ENCODE measurements around the gene ZNF234. TPM values are rescaled to one million over a fixed set of nuclear protein-coding genes. Genes with fewer than 3 reads are reported as not detected.
A peak's percentile ranks its signal among the peaks of the same experiment; 100 is the strongest.
"Not testable (repeated sequence)": the region's sequence is repeated elsewhere in the genome, so short reads cannot be mapped to it uniquely, and the experiment has no call there.

Gene ZNF234
- total RNA-seq, 1 experiment from 2014 or later, result 9.6 TPM

DNA sequence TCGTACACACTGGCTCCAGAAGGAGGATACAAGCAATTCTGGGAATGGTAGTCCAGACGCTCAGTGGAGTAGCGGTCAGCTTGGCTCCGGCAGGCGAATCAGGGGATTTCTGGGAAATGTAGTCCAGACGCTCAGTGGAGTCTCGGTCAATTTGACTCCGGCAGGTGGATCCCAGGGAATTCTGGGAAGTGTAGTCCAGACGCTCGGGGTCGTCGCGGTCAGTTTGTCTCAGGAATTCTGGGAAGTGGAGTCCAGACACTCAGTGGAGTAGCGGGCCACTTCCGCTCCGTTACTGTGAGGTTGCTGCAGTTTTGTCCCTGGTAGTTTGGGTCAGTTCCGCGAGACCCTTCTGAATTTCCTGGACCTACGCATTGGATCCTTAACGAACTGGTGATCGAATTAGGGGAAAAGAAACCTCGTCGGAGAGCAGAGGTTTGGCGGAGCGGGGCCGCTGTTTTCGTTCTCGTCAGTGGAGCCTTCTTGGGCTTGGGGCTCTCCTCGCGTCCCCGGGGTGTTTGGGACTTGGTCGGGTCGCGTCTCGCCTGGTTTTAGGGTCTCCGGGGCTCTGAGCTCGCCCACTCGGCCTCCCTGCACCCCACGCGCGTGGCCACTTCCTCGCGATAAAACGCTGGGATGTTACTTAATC is 28.1 kb upstream of the ZNF234 start, which contains the start of gene ZNF225:
Gene ZNF225, plus strand, starts transcription at position 262 of the 646 bp plus-strand sequence. CDS start 2,429 bp downstream, outside the sequence.
- Mint-ChIP-seq H3K9me3 (ENCODE audit: unreplicated experiment) (peaks cover 8% of the 10 kb centered on the region), H3K36me3 (ENCODE audit: insufficient read depth, unreplicated experiment) (peaks cover 23% of the 10 kb centered on the region), H3K4me3 (ENCODE audit: unreplicated experiment) (peak within 1 kb of the TSS; percentile 86), H3K4me1 (ENCODE audit: insufficient read depth, unreplicated experiment) (peaks cover 6% of the 10 kb centered on the region), H3K27ac (ENCODE audit: low read depth, unreplicated experiment) (peak within 1 kb of the TSS; percentile 57), H3K27me3 (ENCODE audit: insufficient read depth, unreplicated experiment) (no peaks in the 10 kb centered on the region)
- ChIA-PET CTCF (no interaction called here), POLR2A (interaction anchor here (0.6 to 5.4 kb wide), 20 partner anchors 14 to 424 kb away, joined by 3 to 42 read pairs (median 4); partner anchors contain the start of genes ZNF180, ZNF221, ZNF224 and ZNF226)
- no TSS peak for BruUV-seq (replicated peaks)
- intact Hi-C loops (cut with micrococcal nuclease), result loop anchor here (1.0 to 5.0 kb wide), 4 partner anchors 19 to 191 kb away; partner anchors contain the start of genes ZNF224, ZNF227 and ZNF230
- DNase-seq (ENCODE audit: unreplicated experiment), result peak; percentile 99
- TF ChIP-seq, protein P1, sequence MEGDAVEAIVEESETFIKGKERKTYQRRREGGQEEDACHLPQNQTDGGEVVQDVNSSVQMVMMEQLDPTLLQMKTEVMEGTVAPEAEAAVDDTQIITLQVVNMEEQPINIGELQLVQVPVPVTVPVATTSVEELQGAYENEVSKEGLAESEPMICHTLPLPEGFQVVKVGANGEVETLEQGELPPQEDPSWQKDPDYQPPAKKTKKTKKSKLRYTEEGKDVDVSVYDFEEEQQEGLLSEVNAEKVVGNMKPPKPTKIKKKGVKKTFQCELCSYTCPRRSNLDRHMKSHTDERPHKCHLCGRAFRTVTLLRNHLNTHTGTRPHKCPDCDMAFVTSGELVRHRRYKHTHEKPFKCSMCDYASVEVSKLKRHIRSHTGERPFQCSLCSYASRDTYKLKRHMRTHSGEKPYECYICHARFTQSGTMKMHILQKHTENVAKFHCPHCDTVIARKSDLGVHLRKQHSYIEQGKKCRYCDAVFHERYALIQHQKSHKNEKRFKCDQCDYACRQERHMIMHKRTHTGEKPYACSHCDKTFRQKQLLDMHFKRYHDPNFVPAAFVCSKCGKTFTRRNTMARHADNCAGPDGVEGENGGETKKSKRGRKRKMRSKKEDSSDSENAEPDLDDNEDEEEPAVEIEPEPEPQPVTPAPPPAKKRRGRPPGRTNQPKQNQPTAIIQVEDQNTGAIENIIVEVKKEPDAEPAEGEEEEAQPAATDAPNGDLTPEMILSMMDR (IDR thresholded peaks at IDR 0.05; ENCODE audit: unreplicated experiment), result no peak

DNA sequence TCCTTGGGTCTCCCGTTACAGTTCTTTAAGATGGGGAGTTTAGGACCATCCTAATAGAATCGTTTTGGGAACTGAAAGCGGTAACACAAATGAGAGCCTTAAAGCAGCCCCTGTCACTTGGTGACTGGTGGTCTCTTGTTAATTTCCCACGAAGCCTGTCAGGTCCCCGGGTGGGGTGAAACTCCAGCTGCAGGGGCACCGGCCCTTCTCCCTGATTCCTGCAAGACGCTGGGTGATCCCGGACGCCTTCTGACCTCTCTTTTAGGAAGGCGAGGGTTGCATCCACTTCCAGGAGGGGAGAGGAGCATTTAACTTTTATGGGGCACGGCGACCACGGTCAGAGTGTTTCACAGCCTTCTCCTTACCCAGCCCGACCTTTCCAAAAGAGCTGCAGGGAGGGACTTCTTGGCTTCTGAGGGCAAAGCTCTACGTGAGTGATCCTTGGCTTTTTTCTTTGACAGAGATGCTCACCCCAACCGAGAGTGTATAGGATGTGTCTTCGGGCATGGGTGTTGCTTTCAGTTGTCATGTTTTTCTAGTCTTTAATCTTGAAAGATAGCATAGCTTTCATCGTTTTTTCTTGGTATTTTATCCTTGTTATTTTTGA is 27.5 kb upstream of the ZNF234 start:
- POLR2A ChIA-PET, result interaction anchor here (0.6 to 5.4 kb wide), 15 partner anchors 13 to 386 kb away, joined by 3 to 42 read pairs (median 6); partner anchors contain the start of genes ZNF180, ZNF221, ZNF224 and ZNF226
- Mint-ChIP-seq H3K36me3 (ENCODE audit: insufficient read depth, unreplicated experiment) (peaks cover 28% of the 10 kb centered on the region), H3K4me3 (ENCODE audit: unreplicated experiment) (peak overlapping the region; percentile 86), H3K9me3 (ENCODE audit: unreplicated experiment) (peaks cover 9% of the 10 kb centered on the region), H3K27me3 (ENCODE audit: insufficient read depth, unreplicated experiment) (no peaks in the 10 kb centered on the region), H3K4me1 (ENCODE audit: insufficient read depth, unreplicated experiment) (peaks cover 6% of the 10 kb centered on the region), H3K27ac (ENCODE audit: low read depth, unreplicated experiment) (peak overlapping the region; percentile 57)
- DNase-seq (ENCODE audit: unreplicated experiment), result peak; percentile 3
- intact Hi-C loops (cut with micrococcal nuclease), result loop anchor here (1.0 to 5.0 kb wide), 4 partner anchors 20 to 190 kb away; partner anchors contain the start of genes ZNF224, ZNF227 and ZNF230
- CTCF ChIA-PET, result interaction anchor here (0.8 to 1.0 kb wide), 3 partner anchors 19 to 179 kb away, joined by 3 to 4 read pairs (median 4); partner anchors contain the start of genes ZNF224 and ZNF45
- BruUV-seq (replicated peaks), result TSS peak; percentile 54
- TF ChIP-seq, protein P1 (IDR thresholded peaks at IDR 0.05; ENCODE audit: unreplicated experiment), result no peak

DNA sequence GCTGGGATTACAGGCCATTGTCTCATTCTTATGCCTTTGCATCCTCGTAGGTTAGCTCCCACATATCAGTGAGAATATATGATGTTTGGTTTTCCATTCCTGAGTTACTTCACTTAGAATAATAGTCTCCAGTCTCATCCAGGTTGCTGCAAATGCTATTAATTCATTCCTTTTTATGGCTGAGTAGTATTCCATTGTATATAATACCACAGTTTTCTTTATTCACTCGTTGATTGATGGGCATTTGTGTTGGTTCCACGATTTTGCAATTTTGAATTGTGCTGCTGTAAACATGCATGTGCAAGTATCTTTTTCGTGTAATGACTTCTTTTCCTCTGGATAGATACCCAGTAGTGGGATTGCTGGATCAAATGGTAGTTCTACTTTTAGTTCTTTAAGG is 20.2 kb upstream of the ZNF234 start:
- POLR2A ChIA-PET; DNase-seq (ENCODE audit: unreplicated experiment); H3K27ac Mint-ChIP-seq (ENCODE audit: low read depth, unreplicated experiment); H3K4me3 Mint-ChIP-seq (ENCODE audit: unreplicated experiment); intact Hi-C loops (cut with micrococcal nuclease); BruUV-seq (replicated peaks); H3K4me1 Mint-ChIP-seq (ENCODE audit: insufficient read depth, unreplicated experiment); CTCF ChIA-PET; H3K27me3 Mint-ChIP-seq (ENCODE audit: insufficient read depth, unreplicated experiment): not testable (repeated sequence)
- Mint-ChIP-seq H3K36me3 (ENCODE audit: insufficient read depth, unreplicated experiment) (peaks cover 69% of the 10 kb centered on the region), H3K9me3 (ENCODE audit: unreplicated experiment) (peaks cover 58% of the 10 kb centered on the region)

- BruUV-seq (replicated peaks), result no TSS peak
- no peaks in the 10 kb centered on the region for H3K4me1 Mint-ChIP-seq (ENCODE audit: insufficient read depth, unreplicated experiment)
- POLR2A ChIA-PET, result no interaction called here
Observed at GRCh38 chr19:44131955-44132354, 9.4 kb upstream of the ZNF234 start.

More at GRCh38 chr19:44131955-44132354, 9.4 kb upstream of the ZNF234 start:
- peaks cover 4% of the 10 kb centered on the region for H3K9me3 Mint-ChIP-seq (ENCODE audit: unreplicated experiment)
- no peak for DNase-seq (ENCODE audit: unreplicated experiment)
- CTCF ChIA-PET, result interaction anchor here (0.6 kb wide), 2 partner anchors 197 to 1172 kb away, joined by 3 to 4 read pairs; partner anchors contain the start of gene ZNF45
- H3K27ac Mint-ChIP-seq (ENCODE audit: low read depth, unreplicated experiment), result no peak overlapping the region
- no peaks in the 10 kb centered on the region for H3K27me3 Mint-ChIP-seq (ENCODE audit: insufficient read depth, unreplicated experiment)
- TF ChIP-seq, protein P1 (IDR thresholded peaks at IDR 0.05; ENCODE audit: unreplicated experiment), result no peak
- peaks cover 21% of the 10 kb centered on the region for H3K36me3 Mint-ChIP-seq (ENCODE audit: insufficient read depth, unreplicated experiment)
- H3K4me3 Mint-ChIP-seq (ENCODE audit: unreplicated experiment), result no peak overlapping the region
- intact Hi-C loops (cut with micrococcal nuclease), result no loop called here

Data from MCF 10A (cell line).